ENCODE measurements around the gene AOC3. TPM values are rescaled to one million over a fixed set of nuclear protein-coding genes. Genes with fewer than 3 reads are reported as not detected.

The AOC3 gene
- total and polyA plus RNA-seq, 2 donors (not counting 3 experiments of a cell fraction or from before 2014, with no cell fraction given), result 0.11 to 0.27 TPM

DNA sequence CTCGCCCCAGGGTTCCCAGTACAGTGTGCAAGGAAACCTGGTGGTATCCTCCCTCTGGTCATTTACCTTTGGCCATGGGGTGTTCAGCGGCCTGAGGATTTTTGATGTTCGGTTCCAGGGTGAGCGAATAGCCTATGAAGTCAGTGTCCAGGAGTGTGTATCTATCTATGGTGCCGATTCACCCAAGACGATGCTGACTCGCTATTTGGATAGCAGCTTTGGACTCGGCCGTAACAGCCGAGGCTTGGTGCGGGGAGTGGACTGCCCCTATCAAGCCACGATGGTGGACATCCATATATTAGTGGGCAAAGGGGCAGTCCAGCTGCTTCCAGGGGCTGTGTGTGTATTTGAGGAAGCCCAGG is 5.5 kb upstream of the AOC3 start:
- Histone ChIP-seq H3K4me2 (ENCODE audit: insufficient read depth, low read length) (no peak overlapping the region), H3K36me3 (ENCODE audit: control insufficient read depth in 2 of 2, extremely low read depth in 1 of 2, insufficient read depth in 2 of 2, low read length in 2 of 2) (peaks cover 15 to 34% of the 10 kb centered on the region in 2 experiments), H3K27ac (ENCODE audit: insufficient read depth, low read depth, low read length) (no peak overlapping the region), H3K9ac (replicated peaks; ENCODE audit: extremely low read depth, insufficient read depth, low read length) (no peak overlapping the region), H3K79me2 (ENCODE audit: control insufficient read depth, insufficient read depth, low read length) (no peaks in the 10 kb centered on the region), H2AFZ (ENCODE audit: low read depth, low read length) (no peak overlapping the region), H4K20me1 (replicated peaks; ENCODE audit: control insufficient read depth, extremely low read depth, insufficient read depth, low read length) (peaks cover 2% of the 10 kb centered on the region), H3K27me3 (ENCODE audit: control insufficient read depth in 2 of 2, insufficient read depth in 2 of 2, low read length in 2 of 2) (peaks cover 0 to 3% of the 10 kb centered on the region in 2 experiments), H3K9me1 (replicated peaks; ENCODE audit: control insufficient read depth, extremely low read depth, insufficient read depth, low read length) (no peaks in the 10 kb centered on the region), H3K4me3 (replicated peaks in 1 of 3; ENCODE audit: insufficient read depth in 1 of 3, low read depth in 1 of 3, low read length in 3 of 3) (no peak overlapping the region), H3K4me1 (ENCODE audit: control insufficient read depth, extremely low read depth, insufficient read depth, low read length) (no peaks in the 10 kb centered on the region), H3K9me3 (replicated peaks; ENCODE audit: control insufficient read depth, insufficient read depth, low read length) (no peaks in the 10 kb centered on the region)
- dilution Hi-C loops (cut with MboI; ENCODE audit: extremely low pct_ligation_motif_present, low sequenced_read_pairs), result no loop called here
- intact Hi-C loops (cut with micrococcal nuclease), result no loop called here
- no TSS peak for BruUV-seq (replicated peaks)
- ChIA-PET POLR2A (interaction anchor here (0.6 kb wide), 1 partner anchor 84 kb away, joined by 3 read pairs; no protein-coding TSS in a partner anchor), CTCF (interaction anchor here (0.6 to 8.9 kb wide), 5 partner anchors 9 to 267 kb away, joined by 3 to 132 read pairs (median 4); partner anchors contain the start of gene RPL27)
- TF ChIP-seq, protein P1, sequence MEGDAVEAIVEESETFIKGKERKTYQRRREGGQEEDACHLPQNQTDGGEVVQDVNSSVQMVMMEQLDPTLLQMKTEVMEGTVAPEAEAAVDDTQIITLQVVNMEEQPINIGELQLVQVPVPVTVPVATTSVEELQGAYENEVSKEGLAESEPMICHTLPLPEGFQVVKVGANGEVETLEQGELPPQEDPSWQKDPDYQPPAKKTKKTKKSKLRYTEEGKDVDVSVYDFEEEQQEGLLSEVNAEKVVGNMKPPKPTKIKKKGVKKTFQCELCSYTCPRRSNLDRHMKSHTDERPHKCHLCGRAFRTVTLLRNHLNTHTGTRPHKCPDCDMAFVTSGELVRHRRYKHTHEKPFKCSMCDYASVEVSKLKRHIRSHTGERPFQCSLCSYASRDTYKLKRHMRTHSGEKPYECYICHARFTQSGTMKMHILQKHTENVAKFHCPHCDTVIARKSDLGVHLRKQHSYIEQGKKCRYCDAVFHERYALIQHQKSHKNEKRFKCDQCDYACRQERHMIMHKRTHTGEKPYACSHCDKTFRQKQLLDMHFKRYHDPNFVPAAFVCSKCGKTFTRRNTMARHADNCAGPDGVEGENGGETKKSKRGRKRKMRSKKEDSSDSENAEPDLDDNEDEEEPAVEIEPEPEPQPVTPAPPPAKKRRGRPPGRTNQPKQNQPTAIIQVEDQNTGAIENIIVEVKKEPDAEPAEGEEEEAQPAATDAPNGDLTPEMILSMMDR (IDR thresholded peaks at IDR 0.05; ENCODE audit: extremely low read depth in 1 of 2, insufficient read depth in 1 of 2, low read depth in 1 of 2, low read length in 2 of 2), result no peak
- TF ChIP-seq POLR2AphosphoS5 (IDR thresholded peaks at IDR 0.05; ENCODE audit: insufficient read depth, low read depth, low read length), result no peak
- TF ChIP-seq FOS (IDR thresholded peaks at IDR 0.05; ENCODE audit: borderline replicate concordance, insufficient read depth, low read length), result no peak
- no peak for TF ChIP-seq GATA2 (IDR thresholded peaks at IDR 0.05; ENCODE audit: insufficient read depth, insufficient read length, low read depth, low read length)
- TF ChIP-seq, protein P2, sequence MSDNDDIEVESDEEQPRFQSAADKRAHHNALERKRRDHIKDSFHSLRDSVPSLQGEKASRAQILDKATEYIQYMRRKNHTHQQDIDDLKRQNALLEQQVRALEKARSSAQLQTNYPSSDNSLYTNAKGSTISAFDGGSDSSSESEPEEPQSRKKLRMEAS (IDR thresholded peaks at IDR 0.05; ENCODE audit: insufficient read depth, insufficient read length), result no peak
- TF ChIP-seq JUN (IDR thresholded peaks at IDR 0.05; ENCODE audit: borderline replicate concordance, insufficient read depth, insufficient read length, low read depth), result no peak
- no peak for TF ChIP-seq POLR2A (IDR thresholded peaks at IDR 0.05; ENCODE audit: low read depth, low read length)
- no peak for TF ChIP-seq MYC (IDR thresholded peaks at IDR 0.05; ENCODE audit: low read depth, low read length)
- TF ChIP-seq EZH2 (IDR thresholded peaks at IDR 0.05; ENCODE audit: borderline replicate concordance, low read depth, low read length, severe bottlenecking), result no peak
- FAIRE-seq (no peak), DNase-seq (ENCODE audit: low read depth, low spot score) (no peak)

Measured in endothelial cell of umbilical vein (primary cell).